Subcutaneous abdominal adipose tissue (tissue), 5 donors: ENCODE measurements around the gene STYX.

Experiments used
- H3K27ac ChIP-seq: one replicate; pipeline ENCODE4 v1.7.0; 2013; ENCODE audit warnings: low read depth, mild to moderate bottlenecking, inconsistent platforms, low read length, moderate library complexity
- H3K27me3 ChIP-seq, 5 donors: one replicate each; pipeline ENCODE4 v1.7.0; 2013; ENCODE audit warnings: low read length in 5 of 5, inconsistent platforms in 1 of 5; ENCODE audit not compliant: control insufficient read depth in 5 of 5, insufficient read depth in 4 of 5
- H3K36me3 ChIP-seq, 5 donors: one replicate each; pipeline ENCODE4 v1.7.0; 2013; ENCODE audit warnings: low read length in 5 of 5; ENCODE audit not compliant: control insufficient read depth in 5 of 5, insufficient read depth in 5 of 5
- H3K4me1 ChIP-seq, 5 donors: one replicate each; pipeline ENCODE4 v1.7.0; 2013; ENCODE audit warnings: low read length in 5 of 5, mild to moderate bottlenecking in 3 of 5, moderate library complexity in 1 of 5; ENCODE audit not compliant: control insufficient read depth in 5 of 5, insufficient read depth in 5 of 5
- H3K4me3 ChIP-seq, 5 donors: one replicate each; pipeline ENCODE4 v1.7.0; 2013; ENCODE audit warnings: low read length in 5 of 5, low read depth in 1 of 5
- H3K9ac ChIP-seq, 5 donors: one replicate each; pipeline ENCODE4 v1.7.0; 2013; ENCODE audit warnings: low read length in 5 of 5, mild to moderate bottlenecking in 4 of 5, moderate library complexity in 3 of 5
- H3K9me3 ChIP-seq, 5 donors: one replicate each; pipeline ENCODE4 v1.7.0; 2013; ENCODE audit warnings: low read length in 5 of 5; ENCODE audit not compliant: control insufficient read depth in 5 of 5
- donor health status: healthy.
- donor health status: healthy.
- donor health status: healthy.
- donor health status: healthy.
- donor health status: healthy.

Gene STYX

GRCh38 chr14:52801014-52801712 lies 71.2 kb downstream of the STYX start:
- no peaks in the 10 kb centered on the region for H3K9me3 ChIP-seq
- H3K4me1 ChIP-seq, result no peaks in the 10 kb centered on the region
- H3K36me3 ChIP-seq, result no peaks in the 10 kb centered on the region
- H3K4me3 ChIP-seq, result no peak overlapping the region
- no peaks in the 10 kb centered on the region for H3K27me3 ChIP-seq
- no peak overlapping the region for H3K27ac ChIP-seq
- H3K9ac ChIP-seq, result no peak overlapping the region

DNA sequence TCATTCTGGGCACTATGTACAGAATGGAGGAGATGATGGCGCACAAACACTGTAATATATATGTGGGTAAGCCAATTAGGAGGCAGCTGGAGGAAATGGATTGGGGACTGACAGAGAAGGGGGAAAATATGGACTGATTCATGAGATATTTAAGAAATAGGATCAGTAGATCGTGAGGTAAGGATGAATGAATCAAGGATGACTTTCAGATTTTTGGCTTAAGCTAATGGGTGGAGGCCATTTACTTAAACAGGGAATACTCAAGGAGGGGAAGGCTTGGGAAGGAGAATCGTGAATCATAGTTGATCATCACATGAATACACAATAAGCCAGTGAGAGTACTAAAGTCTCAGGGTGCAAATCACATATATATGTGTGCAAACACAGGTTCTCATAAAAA lies 72.6 kb downstream of the STYX start:
- Histone ChIP-seq H3K4me1 (no peaks in the 10 kb centered on the region), H3K4me3 (no peak overlapping the region), H3K27me3 (no peaks in the 10 kb centered on the region), H3K36me3 (no peaks in the 10 kb centered on the region), H3K27ac (no peak overlapping the region), H3K9ac (no peak overlapping the region), H3K9me3 (no peaks in the 10 kb centered on the region)

GRCh38 chr14:52806115-52806514 lies 76.1 kb downstream of the STYX start:
- Histone ChIP-seq H3K36me3 (no peaks in the 10 kb centered on the region), H3K9ac (no peak overlapping the region)

DNA sequence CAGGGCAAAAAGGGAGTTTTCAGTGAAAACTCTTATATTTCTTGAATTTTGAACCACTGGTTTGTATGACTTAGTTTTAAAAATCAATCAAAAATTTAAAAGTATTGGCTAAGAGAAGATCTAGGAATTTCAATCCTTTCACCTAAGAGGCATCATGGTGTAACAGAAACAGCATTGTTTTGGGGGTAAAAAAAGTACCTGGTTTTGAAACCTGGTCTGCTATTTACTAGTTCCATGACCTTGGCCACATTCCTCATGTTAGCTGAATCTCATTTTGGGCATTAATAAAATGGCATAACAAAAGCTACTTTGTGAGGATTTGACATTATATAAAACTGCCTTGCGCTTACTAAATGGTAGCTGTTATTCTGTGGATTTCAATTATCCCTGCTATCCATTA lies 78.1 kb downstream of the STYX start:
- H3K27ac ChIP-seq, result no peak overlapping the region
- H3K36me3 ChIP-seq, result no peaks in the 10 kb centered on the region
- no peaks in the 10 kb centered on the region for H3K4me1 ChIP-seq
- no peak overlapping the region for H3K9ac ChIP-seq
- no peak overlapping the region for H3K4me3 ChIP-seq
- no peaks in the 10 kb centered on the region for H3K9me3 ChIP-seq
- no peaks in the 10 kb centered on the region for H3K27me3 ChIP-seq

More at GRCh38 chr14:52806115-52806514, 76.1 kb downstream of the STYX start:
- Histone ChIP-seq H3K27ac (no peak overlapping the region), H3K4me1 (no peaks in the 10 kb centered on the region), H3K4me3 (no peak overlapping the region), H3K9me3 (no peaks in the 10 kb centered on the region), H3K27me3 (no peaks in the 10 kb centered on the region)

GRCh38 chr14:52821805-52822250 lies 91.9 kb downstream of the STYX start:
- H3K27me3 ChIP-seq, result no peaks in the 10 kb centered on the region
- H3K36me3 ChIP-seq, result no peaks in the 10 kb centered on the region
- H3K27ac ChIP-seq, result no peak overlapping the region

DNA sequence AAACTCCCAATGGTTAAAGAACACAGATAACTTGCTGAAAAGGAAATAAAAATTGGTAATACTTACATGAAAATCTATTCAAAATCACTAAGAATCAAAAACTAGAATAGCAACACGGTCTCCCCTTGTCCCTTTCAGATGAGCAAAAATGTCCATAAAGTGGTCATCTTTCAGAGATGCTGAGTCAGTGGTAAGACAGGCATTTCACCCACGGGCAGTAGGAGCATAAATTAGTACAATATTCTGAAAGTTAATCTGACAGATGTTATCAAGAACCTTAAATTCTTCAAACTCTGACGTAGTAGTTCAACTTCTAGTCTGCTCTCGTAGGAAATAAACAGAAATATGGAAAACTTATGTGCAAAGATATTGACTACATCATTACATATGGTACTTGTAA lies 94.5 kb downstream of the STYX start:
- Histone ChIP-seq H3K27ac (no peak overlapping the region), H3K4me1 (peaks cover 0 to 7% (median 3%) of the 10 kb centered on the region in 5 donors), H3K9ac (no peak overlapping the region), H3K36me3 (no peaks in the 10 kb centered on the region), H3K4me3 (no peak overlapping the region), H3K27me3 (no peaks in the 10 kb centered on the region), H3K9me3 (no peaks in the 10 kb centered on the region)

More at GRCh38 chr14:52821805-52822250, 91.9 kb downstream of the STYX start:
- no peak overlapping the region for H3K9ac ChIP-seq
- H3K9me3 ChIP-seq, result no peaks in the 10 kb centered on the region
- no peak overlapping the region for H3K4me3 ChIP-seq
- peaks cover 0 to 7% (median 3%) of the 10 kb centered on the region in 5 donors for H3K4me1 ChIP-seq
